Heart left ventricle (tissue), 13 donors: ENCODE measurements around the gene TTC33.

Experiments
- CTCF ChIP-seq, 12 donors: fragments of 200-600 bp; sonication (generic) in 4 of 12; IDR thresholded peaks; one replicate each; pipeline versions ENCODE4 v1.5.0 to v1.8.0; 2018 to 2022; ENCODE audit warnings: antibody characterized with exemption in 12 of 12, mild to moderate bottlenecking in 5 of 12
- POLR2A ChIP-seq, 2 donors: fragments of 450-650 bp; IDR thresholded peaks; one replicate each; pipeline ENCODE4 v1.6.1; 2017; ENCODE audit warnings: antibody characterized with exemption in 2 of 2, mild to moderate bottlenecking in 2 of 2, moderate library complexity in 2 of 2
- donor health status: ischemic (EF 13 %, LVEDD 7.1; RV severe dilation, severe dysfunction).
- donor health status: DM: no; HTN: yes; CAD: no.
- donor health status: DM: no; HTN: no; CAD: no.
- donor health status: ischemic (EF 25% LVEDD 6.9; RV normal size, moderate dysfunction).
- donor health status: ischemic (EF 25% LVEDD 5.7; RV mildly dilated, moderate dysfunction).
- donor health status: ischemic (EF 35%, LVEDD 5.7; RV mildly dilated, moderate dysfunction).
- donor health status: nonischemic (EF 11% LVEDD 7.7; RV severe dilation, severe dysfunction).
- donor health status: DM: yes; HTN: yes; CAD: no.
- donor health status: PGD.
- donor health status: ischemic (EF 29% LVEDD 5.4; RV normal size, mild dysfunction).
- donor health status: nonischemic (EF 23%, LVEDD 6.1; RV moderate dilation, normal function).

- TF ChIP-seq CTCF (IDR thresholded peaks at IDR 0.05) (no peak), POLR2A (IDR thresholded peaks at IDR 0.05) (no peak)
These were observed 99.0 kb downstream of the TTC33 start for GRCh38 chr5:40656766-40657165.
